C1 segment of cervical spinal cord (tissue), 14 donors: ENCODE results near the gene B2M.
"Not testable (repeated sequence)": the region's sequence is repeated elsewhere in the genome, so short reads cannot be mapped to it uniquely, and the experiment has no call there.

Experiments
- DNase-seq, 14 donors: peaks; one replicate each; lab custom pipeline; 2025; lab: John Stamatoyannopoulos, UW

Gene B2M

DNA sequence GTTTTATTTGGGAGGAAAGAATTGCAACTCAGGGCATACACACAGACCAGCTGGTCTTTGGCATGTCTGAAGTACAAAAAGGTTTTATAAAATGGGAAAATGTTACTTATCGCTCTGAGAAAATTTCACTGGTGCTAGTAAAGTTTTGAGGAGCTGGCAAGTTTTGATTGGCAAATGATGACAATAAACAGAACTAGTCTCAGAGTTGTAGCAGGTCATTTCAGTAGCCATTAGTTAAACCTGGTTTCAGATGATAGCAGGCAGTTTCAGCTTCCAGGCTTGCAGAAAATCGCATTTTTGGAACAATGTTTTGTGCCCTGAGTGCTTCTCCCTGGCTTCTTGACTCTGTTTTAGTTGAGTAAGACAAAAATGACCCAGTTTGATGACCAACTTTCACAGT is 10.7 kb downstream of the B2M start:
- no peak for DNase-seq

DNA sequence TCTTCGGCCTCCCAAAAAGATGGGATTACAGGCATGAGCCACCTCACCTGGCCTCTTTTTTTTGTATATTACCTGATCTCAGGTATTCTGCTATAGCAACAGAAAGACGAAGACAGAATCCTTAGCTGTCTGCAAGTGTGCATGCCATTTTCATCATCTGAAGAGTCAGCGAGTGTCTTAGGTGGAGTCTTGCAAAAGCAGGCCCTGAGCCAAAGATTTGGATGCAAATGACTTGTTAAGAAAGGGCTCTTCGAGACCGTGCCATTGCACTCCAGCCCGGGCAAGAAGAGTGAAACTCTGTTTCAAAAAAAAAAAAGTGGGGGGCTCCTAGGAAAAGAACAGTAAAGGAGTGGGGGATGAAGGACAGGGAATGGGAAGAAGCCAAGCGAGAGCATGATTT is 14.8 kb downstream of the B2M start:
- no peak for DNase-seq

DNA sequence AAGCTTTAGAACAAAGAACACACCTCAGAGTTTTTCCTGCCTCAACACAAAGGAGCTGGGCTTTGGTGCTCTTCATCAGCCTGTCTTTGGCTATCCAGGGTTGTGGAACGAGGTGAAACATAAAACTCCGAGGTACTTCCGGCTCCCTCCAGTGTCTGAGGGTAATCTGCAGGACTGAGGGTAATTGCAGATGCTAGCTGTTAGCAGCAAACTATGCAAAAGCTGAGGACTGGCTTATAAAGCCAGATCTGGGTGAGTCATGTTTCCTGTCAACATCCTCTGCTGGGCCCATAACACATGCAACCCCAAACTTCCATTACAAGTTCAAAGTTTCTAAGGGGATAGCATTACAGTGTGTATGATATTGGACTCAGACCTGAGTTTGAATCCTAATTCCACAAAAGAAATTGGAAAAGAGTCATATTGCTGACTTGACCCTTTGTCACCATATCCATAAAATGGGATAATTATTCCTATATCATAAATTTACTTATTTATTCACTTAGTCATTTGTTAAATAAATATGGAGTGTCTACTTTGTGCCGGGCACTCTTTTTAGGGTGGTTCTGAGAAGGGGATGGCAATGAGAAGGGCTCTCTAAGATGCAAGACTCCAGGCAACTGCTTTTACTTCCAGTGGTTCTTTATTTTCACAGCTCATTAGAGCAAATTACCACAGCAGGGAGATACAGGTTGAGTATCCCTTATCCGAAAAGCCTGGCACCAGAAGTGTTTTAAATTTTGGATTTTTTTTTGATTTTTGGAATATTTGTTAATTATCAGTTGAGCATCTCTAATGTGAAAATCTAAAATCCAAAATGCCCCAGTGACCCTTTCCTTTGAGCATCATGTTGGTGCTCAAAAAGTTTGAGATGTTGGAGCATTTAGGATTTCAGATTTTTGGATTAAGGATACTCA is 15.5 kb downstream of the B2M start:
- DNase-seq = peak in 1 of 14 donors; percentile 19

DNA sequence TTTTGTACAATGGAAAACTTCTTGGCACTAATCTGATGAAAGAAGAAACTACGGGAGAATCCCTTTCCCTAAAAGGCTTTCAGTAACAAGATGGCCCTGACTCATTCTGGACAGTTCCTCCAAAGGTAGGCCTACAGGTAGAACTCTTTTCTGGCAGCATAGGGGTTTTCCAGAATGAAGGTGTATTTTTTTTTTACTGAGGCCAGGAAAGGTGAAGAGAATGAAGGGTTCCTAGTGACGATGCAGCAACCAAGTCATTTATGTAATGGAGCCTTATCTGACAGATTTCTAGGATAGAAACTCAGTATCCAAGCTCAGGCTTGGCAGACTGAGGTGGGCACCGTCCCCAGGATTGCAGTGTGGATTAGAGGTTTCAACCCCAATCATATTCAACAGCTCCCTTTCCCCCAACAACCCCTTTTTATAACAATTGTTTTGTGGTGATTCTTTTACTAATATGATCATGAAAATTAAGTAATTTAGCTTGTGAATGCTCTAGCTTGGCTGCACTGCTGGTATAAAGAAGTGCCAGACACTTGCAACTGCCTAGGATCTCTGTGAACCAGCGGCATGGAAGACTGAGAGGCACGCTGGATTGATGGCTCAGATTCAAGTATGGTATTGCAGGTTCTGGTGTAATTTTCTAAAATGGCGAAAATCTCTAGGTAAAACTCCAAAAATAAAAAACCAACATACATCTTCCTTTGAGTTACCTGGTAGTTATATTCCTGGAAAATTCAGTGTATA is 16.3 kb downstream of the B2M start:
- no peak for DNase-seq

DNA sequence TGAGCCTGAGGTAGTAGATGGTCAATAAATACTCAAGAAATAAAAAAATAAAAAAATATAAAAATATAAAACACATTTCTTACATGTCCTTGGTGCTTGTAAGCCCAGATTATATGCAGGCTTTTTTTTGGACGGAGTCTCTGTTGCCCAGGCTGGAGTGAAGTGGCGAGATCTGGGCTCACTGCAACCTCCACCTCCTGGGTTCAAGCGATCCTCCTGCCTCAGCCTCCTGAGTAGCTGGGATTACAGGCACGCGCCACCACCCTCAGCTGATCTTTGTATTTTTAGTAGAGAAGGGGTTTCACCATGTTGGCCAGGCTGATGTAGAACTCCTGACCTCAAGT is 16.9 kb downstream of the B2M start:
- DNase-seq = not testable (repeated sequence)

DNA sequence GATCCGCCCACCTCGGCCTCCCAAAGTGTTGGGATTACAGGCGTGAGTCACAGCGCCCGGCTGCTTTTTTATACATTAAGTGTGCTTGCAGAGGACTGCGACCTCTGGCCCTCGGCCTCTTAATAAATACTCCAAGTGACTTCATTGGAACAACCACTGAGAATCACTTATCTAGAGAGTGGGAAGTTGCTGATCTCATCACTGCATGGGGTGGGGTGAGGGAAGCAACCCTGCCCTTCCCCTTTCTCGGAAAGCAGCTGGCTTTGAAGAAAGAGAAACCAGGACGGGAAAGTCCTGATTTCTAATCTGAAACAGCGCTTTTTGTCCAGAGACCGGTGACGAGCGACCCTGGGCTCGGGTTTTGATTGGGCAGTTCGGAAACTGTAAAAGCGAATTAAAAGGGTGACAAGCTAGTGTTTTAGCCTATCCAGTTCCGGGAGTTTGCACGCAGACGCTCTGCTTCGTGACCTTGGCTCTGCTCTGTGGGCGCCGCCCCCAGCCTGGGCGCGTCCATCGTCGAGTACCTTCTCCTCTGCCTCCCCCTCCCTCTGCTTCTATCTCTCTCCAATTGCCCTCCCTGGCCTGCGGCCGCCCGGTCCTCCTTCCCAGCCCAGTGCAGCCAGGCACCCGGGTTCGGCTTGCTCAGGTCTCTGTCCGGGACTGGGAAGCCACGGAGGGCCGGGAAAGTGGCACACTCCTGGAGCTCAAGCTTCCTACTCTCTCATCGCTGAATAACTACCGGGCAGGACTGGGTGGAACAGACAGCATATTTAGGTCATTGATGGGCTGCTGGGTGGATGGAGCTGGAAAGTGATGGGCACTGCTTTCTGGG is 17.5 kb downstream of the B2M start:
- peak; percentile 80 to 99 (median 93) for DNase-seq

DNA sequence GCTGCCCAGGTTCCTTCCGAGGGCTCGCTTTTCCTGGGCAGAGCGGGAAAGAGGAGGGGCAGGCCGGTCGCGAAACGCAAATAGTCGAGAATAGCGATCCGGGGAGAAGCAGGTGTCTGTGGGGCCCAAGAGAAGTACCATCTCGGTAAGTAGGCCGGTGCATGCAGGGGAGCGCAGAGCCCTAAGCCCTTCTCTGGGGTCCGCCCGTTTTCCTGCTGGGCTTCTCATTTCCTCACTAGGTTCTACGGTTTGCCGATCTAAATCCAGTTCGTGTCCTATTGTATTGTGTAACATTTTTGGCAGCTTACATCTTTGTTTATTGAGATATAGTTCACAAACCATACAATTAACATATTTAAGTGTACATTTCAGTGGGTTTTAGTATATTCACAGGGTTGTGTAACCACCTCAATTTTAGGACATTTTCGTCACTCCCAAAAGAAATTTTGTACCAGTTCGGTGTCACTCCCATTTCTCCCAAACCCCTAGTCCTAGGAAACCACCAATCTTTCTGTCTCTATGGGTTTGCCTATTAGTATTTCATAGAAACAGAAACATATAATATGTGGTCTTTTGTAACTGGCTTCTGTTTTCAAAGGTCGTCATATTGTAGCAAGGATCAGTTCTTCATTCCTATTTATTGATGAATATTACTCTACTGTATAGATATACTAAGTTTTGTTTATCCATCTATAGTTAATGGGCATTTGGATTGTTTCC is 18.3 kb downstream of the B2M start:
- DNase-seq = peak in 6 of 14 donors; percentile 46 to 80 (median 70)

DNA sequence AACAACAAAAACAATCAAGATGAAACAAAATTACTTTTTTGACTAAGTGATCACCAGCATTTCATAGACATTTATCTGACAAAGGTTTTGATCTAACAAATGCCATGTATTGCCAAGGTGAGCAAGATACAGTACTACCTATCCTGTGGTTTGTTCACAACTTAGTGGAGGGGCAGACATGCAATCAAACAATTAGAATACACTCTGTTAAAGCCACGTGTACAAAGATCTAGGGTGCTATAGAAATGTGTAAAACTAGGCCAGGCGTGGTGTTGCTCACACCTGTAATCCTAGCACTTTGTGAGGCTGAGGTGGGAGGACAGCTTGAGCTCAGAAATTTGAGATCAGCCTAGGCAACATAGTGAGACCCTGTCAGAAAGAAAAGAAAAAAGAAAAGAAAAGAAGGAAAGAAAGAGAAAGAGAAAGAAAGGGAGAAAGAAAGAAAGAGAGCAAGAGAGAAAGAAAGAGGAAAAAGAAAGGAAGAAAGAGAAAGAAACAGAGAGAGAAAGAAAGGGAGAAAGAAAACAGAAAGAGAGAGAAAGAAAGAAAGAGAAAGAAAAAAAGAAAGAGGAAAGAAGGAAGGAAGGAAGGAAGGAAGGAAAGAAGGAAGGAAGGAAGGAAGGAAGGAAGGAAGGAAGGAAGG is 23.6 kb downstream of the B2M start:
- DNase-seq = no peak

DNA sequence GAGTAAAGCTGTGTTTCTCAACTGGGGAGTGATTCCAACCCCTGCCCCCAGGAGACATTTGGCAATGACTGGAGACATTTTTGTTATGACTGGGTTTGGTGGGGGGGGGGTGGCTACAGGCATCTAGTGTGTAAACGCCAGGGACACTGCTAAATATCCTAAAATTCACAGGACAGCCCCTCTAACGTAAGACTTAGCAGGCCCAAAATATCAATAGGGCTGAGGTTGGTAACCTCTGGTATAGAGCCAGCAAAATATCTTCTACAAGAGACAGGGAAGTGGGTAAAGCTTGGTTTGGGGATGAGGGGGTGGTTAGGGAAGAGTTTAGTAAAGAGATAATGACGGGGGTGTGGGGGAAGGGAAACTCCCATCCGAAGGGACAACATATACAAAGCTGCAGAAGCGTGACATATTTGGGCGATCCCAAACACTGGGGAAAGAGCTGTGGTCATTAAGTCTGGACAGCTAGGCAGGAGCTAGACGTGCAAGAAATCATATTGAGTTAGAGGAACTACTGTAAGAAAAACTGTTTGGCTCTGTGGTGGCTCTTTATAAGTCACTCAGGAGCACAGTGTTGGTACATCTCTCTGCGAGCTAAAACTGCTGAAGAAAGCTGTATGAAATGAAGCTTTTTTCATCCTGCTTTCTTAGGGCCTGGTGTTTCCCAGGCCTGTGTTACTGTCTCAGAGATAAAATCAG is 24.3 kb downstream of the B2M start:
- no peak for DNase-seq

DNA sequence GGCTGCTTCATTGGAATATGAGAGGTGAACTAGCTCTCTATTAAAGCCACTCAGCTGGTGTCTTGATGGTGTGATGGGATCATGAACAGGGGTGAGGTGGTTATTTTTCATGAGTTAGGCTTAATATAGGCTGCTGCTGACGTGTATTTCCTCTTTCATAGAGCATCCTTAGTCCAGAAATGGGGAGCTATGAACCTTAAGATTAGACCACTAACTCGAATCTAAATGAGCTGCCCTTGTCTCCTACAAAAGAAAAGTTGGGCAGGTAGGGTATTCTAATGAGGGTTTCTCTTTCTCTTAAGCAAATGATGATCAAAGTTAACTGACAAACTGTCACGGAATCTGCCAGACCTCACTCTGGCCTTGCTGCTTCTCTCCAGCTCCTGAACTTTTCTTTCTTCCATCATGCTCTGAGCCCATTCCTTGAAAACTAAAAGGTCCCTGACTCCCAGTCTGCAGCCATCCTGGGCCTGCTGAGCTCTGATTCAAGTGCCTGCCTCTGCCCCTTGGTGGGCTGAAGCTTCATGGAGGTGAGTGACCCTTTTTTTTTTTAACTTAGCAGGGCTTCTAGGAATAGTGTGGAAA is 25.0 kb downstream of the B2M start, which contains the start of gene TRIM69:
Gene TRIM69 (plus strand): TSS at position 348 of the 585 bp plus-strand sequence. CDS start 177 bp downstream, at position 525.
- DNase-seq = no peak

DNA sequence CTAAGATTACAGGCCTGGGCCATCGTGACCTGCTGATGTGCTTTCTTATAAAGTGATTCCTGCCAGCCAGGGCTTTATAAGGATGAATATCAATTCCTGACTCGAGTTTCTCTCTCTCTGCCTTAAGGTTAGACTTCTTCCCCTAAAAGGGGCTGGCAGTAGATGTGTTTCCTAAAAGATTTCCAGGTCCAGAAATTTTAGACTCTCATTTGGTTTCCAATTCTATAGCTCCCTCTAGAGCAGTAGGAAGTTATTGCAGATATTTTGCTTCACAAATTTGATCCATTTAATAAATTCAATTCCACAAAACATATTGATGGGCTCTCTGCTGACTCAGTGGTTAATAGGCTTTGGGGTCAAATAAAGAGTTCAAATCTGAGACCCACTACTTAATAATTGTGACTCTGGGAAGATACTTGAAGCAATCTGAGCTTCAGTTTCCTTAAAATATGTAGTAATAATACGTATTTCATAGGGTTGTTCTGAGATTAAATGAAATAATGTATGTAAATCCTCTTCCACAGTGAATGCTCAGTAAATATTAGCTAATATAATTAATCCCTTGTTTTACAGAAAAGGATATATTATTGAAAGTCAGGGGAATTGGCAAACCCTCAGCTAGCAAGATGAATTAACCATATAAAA is 27.1 kb downstream of the B2M start:
- DNase-seq = no peak

DNA sequence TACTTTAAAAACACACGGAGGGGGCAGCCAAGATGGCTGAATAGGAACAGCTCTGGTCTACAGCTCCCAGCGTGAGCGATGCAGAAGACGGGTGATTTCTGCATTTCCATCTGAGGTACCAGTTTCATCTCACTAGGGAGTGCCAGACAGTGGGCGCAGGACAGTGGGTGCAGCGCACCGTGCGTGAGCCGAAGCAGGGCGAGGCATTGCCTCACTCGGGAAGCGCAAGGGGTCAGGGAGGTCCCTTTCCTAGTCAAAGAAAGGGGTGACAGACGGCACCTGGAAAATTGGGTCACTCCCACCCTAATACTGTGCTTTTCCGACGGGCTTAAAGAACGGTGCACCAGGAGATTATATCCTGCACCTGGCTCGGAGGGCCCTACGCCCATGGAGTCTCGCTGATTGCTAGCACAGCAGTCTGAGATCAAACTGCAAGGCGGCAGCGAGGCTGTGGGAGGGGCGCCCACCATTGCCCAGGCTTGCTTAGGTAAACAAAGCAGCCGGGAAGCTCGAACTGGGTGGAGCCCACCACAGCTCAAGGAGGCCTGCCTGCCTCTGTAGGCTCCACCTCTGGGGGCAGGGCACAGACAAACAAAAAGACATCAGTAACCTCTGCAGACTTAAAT is 28.0 kb downstream of the B2M start:
- DNase-seq = not testable (repeated sequence)

DNA sequence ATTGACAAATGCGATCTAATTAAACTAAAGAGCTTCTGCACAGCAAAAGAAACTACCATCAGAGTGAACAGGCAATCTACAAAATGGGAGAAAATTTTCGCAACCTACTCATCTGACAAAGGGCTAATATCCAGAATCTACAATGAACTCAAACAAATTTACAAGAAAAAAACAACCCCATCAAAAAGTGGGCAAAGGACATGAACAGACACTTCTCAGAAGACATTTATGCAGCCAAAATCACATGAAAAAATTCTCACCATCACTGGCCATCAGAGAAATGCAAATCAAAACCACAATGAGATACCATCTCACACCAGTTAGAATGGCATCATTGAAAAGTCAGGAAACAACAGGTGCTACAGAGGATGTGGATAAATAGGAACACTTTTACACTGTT is 32.1 kb downstream of the B2M start:
- not testable (repeated sequence) for DNase-seq

DNA sequence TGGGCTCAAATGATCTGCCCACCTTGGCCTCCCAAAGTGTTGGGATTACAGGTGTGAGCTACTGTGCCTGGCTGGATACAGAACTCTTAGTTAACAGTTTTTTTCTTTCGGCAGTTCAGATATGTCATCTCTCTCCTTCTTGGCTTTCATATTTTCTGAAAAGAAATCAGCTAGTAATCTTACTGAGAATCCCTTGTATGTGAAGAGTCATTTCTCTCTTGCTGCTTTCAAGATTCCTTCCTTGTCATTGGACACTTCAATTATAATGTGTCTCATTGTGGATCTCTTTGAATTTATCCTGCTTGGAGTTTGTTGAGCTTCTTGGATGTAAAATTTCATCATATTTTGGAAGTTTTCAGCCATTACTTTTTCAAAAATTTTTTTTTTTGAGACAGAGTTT is 42.0 kb downstream of the B2M start:
- DNase-seq = no peak

DNA sequence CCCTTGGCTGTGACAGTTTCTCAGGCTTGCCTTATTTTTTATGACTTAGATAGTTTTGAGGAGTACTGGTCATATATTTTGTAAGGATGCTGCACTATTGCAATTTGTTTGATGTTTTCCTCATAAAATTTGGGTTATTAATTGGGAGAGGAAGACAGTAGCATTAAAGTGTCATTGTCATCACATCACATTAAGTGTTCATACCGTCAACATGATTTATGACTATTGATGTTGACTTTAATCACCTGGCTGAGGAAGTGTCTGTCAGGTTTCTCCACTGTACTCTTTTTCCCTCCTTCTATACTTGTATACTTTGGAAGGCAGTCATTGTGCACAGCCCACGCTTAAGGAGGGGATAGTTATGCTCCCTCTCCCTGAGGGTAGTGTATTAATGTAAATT is 51.9 kb downstream of the B2M start:
- DNase-seq = no peak

DNA sequence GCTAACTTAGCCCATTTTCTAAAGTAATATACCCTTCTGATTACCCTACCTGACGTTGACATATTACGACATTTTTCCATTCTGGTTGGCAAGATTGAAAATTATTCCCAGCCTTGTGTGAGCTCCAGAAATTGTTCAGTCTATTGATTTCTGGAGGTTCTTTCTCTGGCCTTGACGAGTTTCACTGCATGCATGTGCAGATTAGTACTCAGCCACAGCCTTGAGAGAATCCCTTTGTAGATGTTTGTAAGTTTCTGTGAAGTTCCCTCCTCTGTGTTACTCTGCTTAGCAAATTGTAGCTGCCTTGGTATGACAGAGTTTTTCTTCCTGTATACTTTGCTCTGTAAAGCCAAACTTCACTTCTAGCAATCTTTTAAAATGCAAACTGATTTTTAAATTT is 52.5 kb downstream of the B2M start:
- no peak for DNase-seq

DNA sequence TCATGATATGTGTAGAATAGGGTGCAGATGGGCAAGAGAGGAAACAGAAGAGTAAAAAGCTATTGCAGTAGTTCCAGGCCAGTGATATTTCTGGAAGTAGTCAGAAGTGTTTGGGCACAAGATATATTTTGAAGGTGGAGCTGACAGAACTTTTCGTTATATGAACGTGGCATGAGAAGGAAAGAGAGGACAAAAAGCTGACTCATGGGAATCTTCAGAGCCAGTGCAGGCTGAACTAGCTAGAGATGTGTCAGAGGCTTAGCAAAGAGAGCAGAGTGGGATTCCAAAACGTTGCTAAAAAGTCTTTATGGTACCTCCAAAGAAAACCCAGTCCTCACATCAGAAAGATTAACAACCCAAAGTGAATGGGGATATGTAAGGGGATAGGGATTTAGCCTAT is 53.7 kb downstream of the B2M start:
- no peak for DNase-seq
